GM19395 (cell line): ENCODE data around the gene MARCHF7.
"Not testable (repeated sequence)": the region's sequence is repeated elsewhere in the genome, so short reads cannot be mapped to it uniquely, and the experiment has no call there.

Experiments used
- ATAC-seq: cut with Tn5 transposase; IDR thresholded peaks from one replicate; pipeline ENCODE4 v1.9.1; 2021; ENCODE audit warnings: mild to moderate bottlenecking, moderate library complexity; ENCODE audit not compliant: unreplicated experiment

The MARCHF7 gene

GRCh38 chr2:159716409-159716808 lies 4.1 kb downstream of the MARCHF7 start:
- ATAC-seq: not testable (repeated sequence)

GRCh38 chr2:159716857-159717256 lies 4.6 kb downstream of the MARCHF7 start:
- ATAC-seq: no peak

- ATAC-seq: no peak
Measured at GRCh38 chr2:159720676-159721075, 8.4 kb downstream of the MARCHF7 start.

- no peak for ATAC-seq
Measured at GRCh38 chr2:159722580-159722979, 10.3 kb downstream of the MARCHF7 start.

- not testable (repeated sequence) for ATAC-seq
Measured at GRCh38 chr2:159724795-159725572, 12.7 kb downstream of the MARCHF7 start.

GRCh38 chr2:159725713-159726112 lies 13.4 kb downstream of the MARCHF7 start:
- ATAC-seq: no peak

GRCh38 chr2:159728629-159729028 lies 16.3 kb downstream of the MARCHF7 start:
- no peak for ATAC-seq

GRCh38 chr2:159735648-159736047 lies 23.3 kb downstream of the MARCHF7 start:
- ATAC-seq: no peak

GRCh38 chr2:159736048-159736447 lies 23.7 kb downstream of the MARCHF7 start:
- no peak for ATAC-seq

- no peak for ATAC-seq
Measured at GRCh38 chr2:159737292-159737916, 25.1 kb downstream of the MARCHF7 start.

GRCh38 chr2:159737917-159738296 lies 25.6 kb downstream of the MARCHF7 start:
- no peak for ATAC-seq

GRCh38 chr2:159738509-159739390 lies 26.4 kb downstream of the MARCHF7 start:
- no peak for ATAC-seq

GRCh38 chr2:159742846-159743245 lies 30.5 kb downstream of the MARCHF7 start:
- ATAC-seq: no peak

GRCh38 chr2:159744363-159744762 lies 32.1 kb downstream of the MARCHF7 start:
- no peak for ATAC-seq

GRCh38 chr2:159745237-159745636 lies 32.9 kb downstream of the MARCHF7 start:
- ATAC-seq: not testable (repeated sequence)

GRCh38 chr2:159748089-159748488 lies 35.8 kb downstream of the MARCHF7 start:
- no peak for ATAC-seq

- no peak for ATAC-seq
Measured at GRCh38 chr2:159750873-159751272, 38.6 kb downstream of the MARCHF7 start.

- no peak for ATAC-seq
Measured at GRCh38 chr2:159753797-159754196, 41.5 kb downstream of the MARCHF7 start.

- ATAC-seq: no peak
Measured at GRCh38 chr2:159755014-159755413, 42.7 kb downstream of the MARCHF7 start.

GRCh38 chr2:159755788-159756187 lies 43.5 kb downstream of the MARCHF7 start:
- ATAC-seq: no peak

- no peak for ATAC-seq
Measured at GRCh38 chr2:159758239-159758638, 45.9 kb downstream of the MARCHF7 start.
